Right lobe of liver (tissue), 4 donors: ENCODE data around the gene ALK.

Source experiments
- CTCF ChIP-seq, 4 donors: fragments of 200-600 bp in 3 of 4; fragments of 450-650 bp in 1 of 4; IDR thresholded peaks; one replicate each; pipeline versions ENCODE4 v1.5.1 to v1.8.0; 2016 to 2022; ENCODE audit warnings: antibody characterized with exemption in 4 of 4, mild to moderate bottlenecking in 2 of 4
- POLR2A ChIP-seq: fragments of 450-650 bp; IDR thresholded peaks from one replicate; pipeline ENCODE4 v1.6.1; 2017; ENCODE audit warnings: antibody characterized with exemption, mild to moderate bottlenecking
- donor health status: DM: no; HTN: no; CAD: no.
- donor health status: DM: no; HTN: no; CAD: no.
- donor health status: DM: no; HTN: yes; CAD: no.

DNA sequence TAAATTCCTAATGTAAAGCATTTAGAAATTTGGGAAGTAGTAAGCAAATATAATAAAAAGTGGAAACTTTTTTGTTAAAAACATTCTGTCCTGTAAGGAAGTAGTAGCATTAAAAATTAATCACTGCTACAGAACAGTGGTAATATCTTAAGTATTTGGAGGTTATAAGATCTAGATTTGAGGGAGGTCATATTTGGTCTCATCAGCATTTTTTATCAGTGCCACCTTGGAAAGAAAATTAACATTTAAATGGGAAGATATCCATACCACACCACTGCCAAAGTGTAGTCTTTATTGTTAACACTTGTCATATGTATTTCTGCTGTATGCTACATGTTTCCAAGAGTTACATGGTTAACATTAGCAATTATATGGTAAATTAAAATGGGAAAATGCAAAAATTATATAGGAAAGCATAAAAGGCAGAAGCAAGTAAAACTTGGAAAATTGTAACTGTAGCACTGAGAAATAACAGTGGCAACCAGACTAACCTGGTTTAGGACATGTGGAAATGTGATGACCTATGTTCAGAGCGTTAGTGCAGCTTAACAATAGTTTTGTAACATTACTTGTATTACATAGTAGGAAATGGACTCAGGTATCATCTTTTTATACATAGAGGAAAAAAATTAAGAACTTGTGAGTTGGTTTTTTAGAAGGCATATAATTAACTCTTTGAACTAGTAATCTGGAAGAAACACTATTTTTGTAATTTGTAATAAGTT is 759.0 kb downstream of the ALK start:
- TF ChIP-seq CTCF (IDR thresholded peaks at IDR 0.05) (no peak), POLR2A (no peak)
